A549 treated with AZD9567 at 1 μM for 4 hours (cell line): Measurements from ENCODE around the gene C20orf202. TPM values are rescaled to one million over a fixed set of nuclear protein-coding genes. Genes with fewer than 3 reads are reported as not detected.

Source experiments
- total RNA-seq: library from RNA; stranded (reverse); fragments of 200-300 nt; extraction: Qiagen RNA extraction; gene quantifications from 5 replicates; pipeline ENCODE4 v1.2.3, GENCODE V29; 2022; ENCODE audit not compliant: insufficient read depth

The C20orf202 gene
- 0.06 TPM in 2 of 5 replicates, not detected in the others for total RNA-seq

GRCh38 chr20:1202762-1203504 lies at the start of gene C20orf202:
TSS of gene C20orf202 (plus strand) at chr20:1203454. CDS start at chr20:1203586, 132 bp downstream.

GRCh38 chr20:1184638-1185315 lies 18.5 kb upstream of the C20orf202 start, which contains the start of gene TMEM74B:
TSS of gene TMEM74B (minus strand) at chr20:1184981. CDS start at chr20:1183801, 1,180 bp downstream.

GRCh38 chr20:1225783-1226654 lies 22.8 kb downstream of the C20orf202 start, which contains the start of gene RAD21L1:
TSS of gene RAD21L1 (plus strand) at chr20:1226044. CDS start at chr20:1228454, 2,410 bp downstream.

Other genes with a start within 250 kb of the C20orf202 start
- gene RSPO4, start 201.1 kb upstream of the C20orf202 start, total RNA-seq: 0.12 TPM in 1 of 5 replicates, not detected in the others
- gene PSMF1, start 84.9 kb upstream of the C20orf202 start, total RNA-seq: 200 to 234 TPM (median 224 TPM) in 5 replicates
- gene TMEM74B, start 18.5 kb upstream of the C20orf202 start, total RNA-seq: 1.2 to 4.5 TPM (median 3.7 TPM) in 5 replicates
- not detected in 5 replicates for gene RAD21L1, start 22.6 kb downstream of the C20orf202 start, total RNA-seq
- gene SNPH, start 62.8 kb downstream of the C20orf202 start, total RNA-seq: 3.9 to 5.3 TPM (median 4.3 TPM) in 5 replicates
- gene SDCBP2, start 125.7 kb downstream of the C20orf202 start, total RNA-seq: 1.5 to 2.1 TPM (median 1.7 TPM) in 5 replicates
- 505 to 618 TPM (median 515 TPM) in 5 replicates for gene FKBP1A, start 189.6 kb downstream of the C20orf202 start, total RNA-seq